HG03575 (cell line): ENCODE results near the gene BORCS8.
"Not testable (repeated sequence)": the region's sequence is repeated elsewhere in the genome, so short reads cannot be mapped to it uniquely, and the experiment has no call there.

ENCODE experiments used
- ATAC-seq: cut with Tn5 transposase; IDR thresholded peaks from one replicate; pipeline ENCODE4 v1.9.1; 2021; ENCODE audit not compliant: unreplicated experiment, insufficient number of reproducible peaks, low FRiP score; ENCODE audit errors: extremely low read depth

The BORCS8 gene

DNA sequence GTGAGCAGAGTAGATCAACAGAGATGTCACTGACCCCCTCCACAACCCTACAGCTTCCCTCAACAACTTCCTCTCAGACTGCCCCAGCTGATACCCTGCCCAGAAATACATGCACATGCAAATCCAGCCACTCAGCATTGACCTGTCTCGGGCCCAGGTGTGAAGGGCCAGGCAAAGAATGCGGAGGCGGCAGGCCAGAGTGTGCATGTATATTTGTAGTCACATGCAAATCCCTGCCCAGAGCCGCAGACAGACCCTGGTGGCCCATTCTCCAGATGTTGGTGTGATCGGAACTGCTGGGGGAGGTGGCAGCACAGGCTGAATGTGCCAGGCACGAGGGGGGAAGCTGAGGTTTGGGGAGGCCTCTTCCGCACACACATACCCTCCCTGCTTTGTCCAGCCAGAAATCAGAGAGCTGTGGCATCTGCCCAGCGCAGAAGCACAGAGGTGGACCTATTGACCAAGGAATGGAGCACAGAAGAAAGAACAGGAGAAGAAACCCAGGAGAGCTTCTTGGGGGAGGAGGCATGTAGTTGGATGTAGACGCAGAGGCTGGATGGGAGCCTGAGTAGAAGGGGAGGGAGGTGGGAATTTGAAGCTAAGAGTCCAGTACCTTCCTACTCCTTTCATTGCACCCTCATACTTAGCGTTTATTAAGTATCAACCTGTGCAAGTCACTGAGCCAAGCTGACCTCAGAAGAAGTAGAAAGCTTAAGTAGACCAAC lies 36.3 kb downstream of the BORCS8 start:
- no peak for ATAC-seq

GRCh38 chr19:19154768-19155494 lies 37.0 kb downstream of the BORCS8 start:
- ATAC-seq, result no peak

DNA sequence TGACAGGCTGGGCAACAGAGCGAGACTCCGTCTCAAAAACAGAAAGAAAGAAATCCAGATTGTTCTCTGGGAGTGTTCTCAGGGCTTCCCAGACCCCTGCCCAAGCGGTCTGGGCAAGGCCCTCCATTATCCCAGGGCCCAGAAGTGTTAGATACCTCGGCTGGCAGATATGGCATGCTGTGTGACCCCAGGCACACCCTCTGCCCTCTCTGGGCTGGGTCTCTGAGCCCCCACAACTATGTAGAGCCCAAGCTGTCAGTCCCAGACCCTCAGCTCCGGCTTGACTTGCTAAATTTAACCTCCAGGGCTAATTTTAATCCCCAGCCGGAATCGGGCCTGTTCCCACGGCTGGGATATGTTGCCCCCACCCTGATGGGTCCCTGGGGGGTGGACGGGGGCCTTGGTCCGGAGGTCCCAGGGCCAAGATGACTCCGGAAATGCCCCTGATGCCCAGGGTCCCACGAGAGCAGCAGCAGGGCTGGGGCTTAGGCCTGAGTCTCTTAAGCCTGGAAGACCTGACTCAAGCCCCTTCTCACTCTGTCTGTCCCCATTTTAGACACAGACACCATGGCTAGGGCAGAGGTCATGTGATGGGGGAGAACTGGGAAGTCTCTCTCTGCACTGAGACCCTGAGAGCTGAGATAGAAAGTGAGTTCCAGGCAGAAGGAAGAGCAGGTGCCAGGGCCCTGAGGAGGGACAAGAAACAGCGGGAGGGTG lies 39.1 kb downstream of the BORCS8 start:
- ATAC-seq, result no peak

GRCh38 chr19:19151418-19151817 lies 40.5 kb downstream of the BORCS8 start:
- no peak for ATAC-seq

- no peak for ATAC-seq
These were observed 42.5 kb downstream of the BORCS8 start for GRCh38 chr19:19149435-19149834.

- ATAC-seq, result not testable (repeated sequence)
These were observed 43.4 kb downstream of the BORCS8 start for GRCh38 chr19:19148504-19148903.

DNA sequence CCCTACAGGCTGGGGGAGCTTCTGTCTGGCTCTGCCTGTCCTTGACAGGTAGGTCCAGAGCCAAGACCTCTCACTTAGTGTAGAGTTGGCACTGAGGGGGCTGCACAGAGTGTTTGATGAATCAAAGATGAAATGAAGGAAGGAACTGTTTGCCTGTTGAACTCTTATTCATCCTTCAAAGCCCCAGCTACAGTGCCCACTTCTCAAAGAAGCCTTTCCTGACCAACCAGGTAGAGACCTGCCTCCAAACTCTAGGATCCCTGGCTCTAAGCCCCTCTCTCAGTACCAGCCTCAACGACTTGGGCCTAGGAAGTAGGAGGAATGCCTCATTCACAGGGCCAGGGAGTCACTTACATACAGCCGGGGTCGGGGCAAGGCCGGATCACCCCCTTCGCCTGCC lies 44.6 kb downstream of the BORCS8 start:
- ATAC-seq, result no peak

- ATAC-seq, result no peak
These were observed 45.1 kb downstream of the BORCS8 start for GRCh38 chr19:19146865-19147264.

DNA sequence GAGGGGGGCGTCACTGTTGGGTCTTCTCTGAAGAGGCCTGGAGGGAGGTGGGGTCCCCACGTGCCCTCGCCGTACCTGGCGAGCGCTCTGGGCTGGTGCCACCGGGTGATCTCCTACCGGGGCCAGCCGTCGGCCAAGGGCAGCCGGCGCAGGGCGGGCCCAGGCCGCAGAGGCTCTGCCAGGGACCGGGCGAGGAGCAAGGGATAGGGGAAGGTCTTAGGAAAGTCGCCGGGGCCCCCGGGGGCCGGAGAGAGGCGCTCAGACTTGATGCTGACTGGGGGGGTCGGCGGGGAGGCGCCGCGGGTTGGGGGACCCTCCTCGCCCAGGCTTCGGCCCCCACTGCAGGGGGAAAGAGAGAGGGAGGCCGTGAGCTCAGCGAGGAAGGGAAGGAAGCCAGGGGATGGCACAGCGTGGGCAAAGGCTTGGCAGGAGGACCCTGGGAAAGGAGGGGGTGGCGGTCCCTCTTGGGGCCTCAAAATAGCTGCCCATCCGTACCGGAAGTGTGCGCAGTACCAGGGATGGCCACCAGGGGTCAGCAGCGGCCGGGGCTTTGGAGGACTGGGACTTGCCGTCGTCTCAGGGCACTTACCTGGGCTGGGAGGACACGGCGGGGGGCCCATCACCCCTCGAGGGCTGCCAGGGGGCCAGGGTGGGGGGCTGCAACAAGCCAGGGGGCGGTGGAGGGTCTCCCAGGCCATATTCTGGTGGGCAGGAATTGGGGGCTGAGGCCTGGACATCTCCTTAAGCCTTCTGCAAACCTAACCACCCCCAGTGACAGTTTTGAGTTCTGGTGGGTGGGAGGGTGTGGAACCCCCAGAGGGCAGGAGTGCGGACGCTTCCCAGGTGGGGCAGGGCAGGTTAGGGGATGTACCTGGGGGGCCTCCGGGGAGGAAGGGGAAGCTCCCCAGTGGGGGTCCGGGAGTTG lies 46.0 kb downstream of the BORCS8 start:
- no peak for ATAC-seq

GRCh38 chr19:19145281-19145680 lies 46.7 kb downstream of the BORCS8 start:
- no peak for ATAC-seq

DNA sequence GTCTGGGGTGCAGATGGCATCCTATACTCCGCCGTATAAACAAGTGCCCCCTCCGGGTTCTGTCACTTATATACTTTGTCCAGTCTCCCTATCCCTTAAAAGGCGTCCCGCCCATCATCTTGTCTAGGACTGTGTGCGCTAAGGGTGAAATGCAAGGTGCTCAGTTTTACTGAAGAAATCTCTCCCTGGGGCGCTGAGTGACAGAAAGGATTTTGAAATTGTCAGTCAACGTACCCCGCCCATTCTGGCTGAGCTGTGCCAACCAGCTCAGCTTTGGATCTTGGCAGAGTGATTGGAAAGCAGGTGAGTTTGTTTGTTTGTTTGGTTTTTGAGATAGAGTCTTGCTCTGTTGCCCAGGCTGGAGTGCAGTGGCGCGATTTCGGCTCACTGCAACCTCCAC lies 49.6 kb downstream of the BORCS8 start:
- ATAC-seq, result no peak

- no peak for ATAC-seq
These were observed 51.5 kb downstream of the BORCS8 start for GRCh38 chr19:19140476-19140875.

- no peak for ATAC-seq
These were observed 52.1 kb downstream of the BORCS8 start for GRCh38 chr19:19139876-19140229.

GRCh38 chr19:19138109-19138981 lies 53.6 kb downstream of the BORCS8 start, which contains the start of gene TMEM161A:
TMEM161A (minus strand) TSS chr19:19138478; CDS start chr19:19138428, 50 bp downstream.
- no peak for ATAC-seq

DNA sequence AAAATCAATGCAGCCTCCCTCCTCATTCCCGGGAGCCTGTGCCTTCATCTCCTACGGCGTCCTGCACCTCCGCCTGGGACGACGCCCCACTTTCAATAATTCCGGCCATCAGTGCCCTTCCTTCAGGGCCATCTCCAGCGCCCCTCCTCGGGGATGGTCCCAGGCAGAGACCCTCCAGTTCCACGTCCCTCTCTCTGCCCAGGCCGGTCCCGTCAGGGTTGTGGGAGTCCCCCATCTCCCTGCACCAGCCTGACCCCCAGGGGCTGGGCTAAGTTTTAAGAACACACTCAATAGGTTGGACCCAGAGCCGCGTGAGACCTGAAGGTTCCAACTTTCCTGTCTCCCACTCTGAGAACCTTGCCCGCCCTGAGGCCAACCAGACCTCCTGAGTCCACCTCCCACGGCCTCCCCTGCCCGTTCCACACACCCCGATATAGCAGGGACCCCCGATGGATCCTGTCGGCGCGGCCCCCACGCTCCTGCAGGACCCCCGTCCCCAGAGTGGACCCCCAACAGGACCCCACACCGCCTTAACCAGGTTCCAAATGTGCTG lies 54.3 kb downstream of the BORCS8 start:
- no peak for ATAC-seq

DNA sequence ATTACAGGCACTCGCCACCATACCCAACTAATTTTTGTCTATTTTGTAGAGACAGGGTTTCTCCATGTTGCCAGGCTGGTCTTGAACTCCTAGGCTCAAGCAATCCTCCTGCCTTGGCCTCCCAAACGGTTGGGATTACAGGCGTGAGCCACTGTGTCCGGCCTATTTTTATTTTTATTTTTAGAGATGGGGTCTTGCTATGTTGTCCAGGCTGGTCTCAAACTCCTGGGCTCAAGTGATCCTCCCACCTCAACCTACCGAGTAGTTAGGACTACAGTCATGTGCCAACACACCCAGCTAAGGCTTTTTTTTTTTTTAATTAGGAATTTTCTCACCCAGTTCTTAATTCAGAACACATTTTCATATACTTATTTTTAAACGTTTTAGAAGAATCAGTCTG lies 56.2 kb downstream of the BORCS8 start:
- not testable (repeated sequence) for ATAC-seq

- ATAC-seq, result no peak
These were observed 57.2 kb downstream of the BORCS8 start for GRCh38 chr19:19134687-19135158.

DNA sequence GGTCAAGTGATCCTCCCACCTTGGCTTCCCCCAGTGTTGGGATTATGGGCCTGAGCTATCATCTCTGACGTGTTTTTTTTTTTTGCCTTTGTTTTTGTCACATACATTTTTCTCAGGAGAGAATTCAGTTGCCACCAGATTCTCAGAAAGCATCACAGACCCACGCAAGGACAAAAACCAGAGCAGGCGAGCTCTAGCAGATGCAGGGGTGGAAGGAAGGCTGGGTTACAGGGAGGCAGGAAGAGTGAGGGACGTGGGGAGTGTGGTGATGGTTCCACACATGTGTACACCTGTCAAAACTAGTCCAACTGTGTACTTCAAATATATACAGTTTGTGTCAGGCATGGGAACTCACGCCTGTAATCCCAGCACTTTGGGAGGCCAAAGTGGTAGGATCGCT lies 58.0 kb downstream of the BORCS8 start:
- ATAC-seq, result no peak
